ENCODE results near the gene ADCY5.

Gene ADCY5

GRCh38 chr3:123431007-123431657 lies 17.8 kb downstream of the ADCY5 start:
- H2BK5ac ChIP-seq (ENCODE audit: low read length): no peak overlapping the region

GRCh38 chr3:123430266-123430665 lies 18.6 kb downstream of the ADCY5 start:
- no peak overlapping the region for H3K23ac ChIP-seq (ENCODE audit: low read length)
- no peak overlapping the region for H3K56ac ChIP-seq (ENCODE audit: low read length)
- H3K27me3 ChIP-seq (ENCODE audit: insufficient read depth, low read length, poor library complexity): no peaks in the 10 kb centered on the region
- H3K36me3 ChIP-seq (ENCODE audit: control insufficient read depth, insufficient read depth, low read length): no peaks in the 10 kb centered on the region
- no peak overlapping the region for H2BK120ac ChIP-seq (ENCODE audit: low read depth, low read length)
- H4K5ac ChIP-seq (ENCODE audit: low read length): no peak overlapping the region
- no peak for DNase-seq
- H3K79me1 ChIP-seq (ENCODE audit: low read length): no peaks in the 10 kb centered on the region
- no peak overlapping the region for H3K4me3 ChIP-seq (ENCODE audit: low read length)
- H2BK15ac ChIP-seq (replicated peaks; ENCODE audit: low read depth): no peak overlapping the region
- H3K79me2 ChIP-seq (ENCODE audit: control insufficient read depth, insufficient read depth, low read length): no peaks in the 10 kb centered on the region
- H2AK5ac ChIP-seq (ENCODE audit: low read length): no peak overlapping the region
- H3K27ac ChIP-seq (ENCODE audit: low read depth, low read length): no peak overlapping the region
- no peak overlapping the region for H3K9ac ChIP-seq (ENCODE audit: low read length)
- no peak overlapping the region for H3K4ac ChIP-seq (ENCODE audit: low read depth, low read length)
- H3K4me2 ChIP-seq (ENCODE audit: low read length): no peak overlapping the region
- H3K4me1 ChIP-seq (ENCODE audit: control insufficient read depth, low read depth, low read length): no peaks in the 10 kb centered on the region
- H4K8ac ChIP-seq (ENCODE audit: low read depth, low read length): no peak overlapping the region
- H2BK5ac ChIP-seq (ENCODE audit: low read length): no peak overlapping the region
- no CpG with 5 or more reads among the region's 11 CpGs for WGBS (ENCODE audit: extremely low coverage, insufficient coverage, low lambda C conversion rate)
- H3K18ac ChIP-seq (ENCODE audit: low read length): no peak overlapping the region

More at GRCh38 chr3:123431007-123431657, 17.8 kb downstream of the ADCY5 start:
- H3K4ac ChIP-seq (ENCODE audit: low read depth, low read length): no peak overlapping the region
- H3K79me2 ChIP-seq (ENCODE audit: control insufficient read depth, insufficient read depth, low read length): no peaks in the 10 kb centered on the region
- H4K8ac ChIP-seq (ENCODE audit: low read depth, low read length): no peak overlapping the region
- no peak overlapping the region for H3K4me2 ChIP-seq (ENCODE audit: low read length)
- H4K5ac ChIP-seq (ENCODE audit: low read length): no peak overlapping the region
- H3K4me1 ChIP-seq (ENCODE audit: control insufficient read depth, low read depth, low read length): no peaks in the 10 kb centered on the region
- H3K56ac ChIP-seq (ENCODE audit: low read length): no peak overlapping the region
- H3K4me3 ChIP-seq (ENCODE audit: low read length): no peak overlapping the region
- H3K18ac ChIP-seq (ENCODE audit: low read length): no peak overlapping the region
- no peak overlapping the region for H3K23ac ChIP-seq (ENCODE audit: low read length)
- no peaks in the 10 kb centered on the region for H3K79me1 ChIP-seq (ENCODE audit: low read length)
- no peaks in the 10 kb centered on the region for H3K36me3 ChIP-seq (ENCODE audit: control insufficient read depth, insufficient read depth, low read length)
- no peak overlapping the region for H2BK15ac ChIP-seq (replicated peaks; ENCODE audit: low read depth)
- H2BK120ac ChIP-seq (ENCODE audit: low read depth, low read length): no peak overlapping the region
- DNase-seq: no peak
- no peak overlapping the region for H3K27ac ChIP-seq (ENCODE audit: low read depth, low read length)
- no peaks in the 10 kb centered on the region for H3K27me3 ChIP-seq (ENCODE audit: insufficient read depth, low read length, poor library complexity)
- H3K9ac ChIP-seq (ENCODE audit: low read length): no peak overlapping the region
- H2AK5ac ChIP-seq (ENCODE audit: low read length): no peak overlapping the region
- WGBS (ENCODE audit: extremely low coverage, insufficient coverage, low lambda C conversion rate): no CpG with 5 or more reads among the region's 5 CpGs

GRCh38 chr3:123429362-123430125 lies 19.3 kb downstream of the ADCY5 start:
- Histone ChIP-seq H3K23ac (ENCODE audit: low read length) (no peak overlapping the region), H3K36me3 (ENCODE audit: control insufficient read depth, insufficient read depth, low read length) (no peaks in the 10 kb centered on the region), H3K4ac (ENCODE audit: low read depth, low read length) (no peak overlapping the region), H2BK15ac (replicated peaks; ENCODE audit: low read depth) (no peak overlapping the region), H3K4me2 (ENCODE audit: low read length) (no peak overlapping the region), H3K9ac (ENCODE audit: low read length) (no peak overlapping the region), H3K56ac (ENCODE audit: low read length) (no peak overlapping the region), H2BK5ac (ENCODE audit: low read length) (no peak overlapping the region), H4K5ac (ENCODE audit: low read length) (no peak overlapping the region), H3K18ac (ENCODE audit: low read length) (no peak overlapping the region), H4K8ac (ENCODE audit: low read depth, low read length) (no peak overlapping the region), H3K27ac (ENCODE audit: low read depth, low read length) (no peak overlapping the region), H3K4me3 (ENCODE audit: low read length) (no peak overlapping the region), H3K79me1 (ENCODE audit: low read length) (no peaks in the 10 kb centered on the region), H2AK5ac (ENCODE audit: low read length) (no peak overlapping the region), H2BK120ac (ENCODE audit: low read depth, low read length) (no peak overlapping the region), H3K27me3 (ENCODE audit: insufficient read depth, low read length, poor library complexity) (no peaks in the 10 kb centered on the region), H3K4me1 (ENCODE audit: control insufficient read depth, low read depth, low read length) (no peaks in the 10 kb centered on the region), H3K79me2 (ENCODE audit: control insufficient read depth, insufficient read depth, low read length) (no peaks in the 10 kb centered on the region)
- DNase-seq: no peak
- WGBS (ENCODE audit: extremely low coverage, insufficient coverage, low lambda C conversion rate): no CpG with 5 or more reads among the region's 10 CpGs

- no peak overlapping the region for H2AK5ac ChIP-seq (ENCODE audit: low read length)
- H3K18ac ChIP-seq (ENCODE audit: low read length): no peak overlapping the region
- no peaks in the 10 kb centered on the region for H3K27me3 ChIP-seq (ENCODE audit: insufficient read depth, low read length, poor library complexity)
- no peak overlapping the region for H4K5ac ChIP-seq (ENCODE audit: low read length)
- no peak overlapping the region for H3K4me3 ChIP-seq (ENCODE audit: low read length)
- no peak overlapping the region for H3K4ac ChIP-seq (ENCODE audit: low read depth, low read length)
- H2BK5ac ChIP-seq (ENCODE audit: low read length): no peak overlapping the region
- H3K56ac ChIP-seq (ENCODE audit: low read length): no peak overlapping the region
- no peak overlapping the region for H4K8ac ChIP-seq (ENCODE audit: low read depth, low read length)
- no peak overlapping the region for H3K27ac ChIP-seq (ENCODE audit: low read depth, low read length)
- no peak for DNase-seq
- H3K4me1 ChIP-seq (ENCODE audit: control insufficient read depth, low read depth, low read length): no peaks in the 10 kb centered on the region
- no peaks in the 10 kb centered on the region for H3K79me1 ChIP-seq (ENCODE audit: low read length)
- H3K36me3 ChIP-seq (ENCODE audit: control insufficient read depth, insufficient read depth, low read length): no peaks in the 10 kb centered on the region
- H3K9ac ChIP-seq (ENCODE audit: low read length): no peak overlapping the region
- no peak overlapping the region for H3K4me2 ChIP-seq (ENCODE audit: low read length)
- H3K23ac ChIP-seq (ENCODE audit: low read length): no peak overlapping the region
- no CpG with 5 or more reads among the region's 8 CpGs for WGBS (ENCODE audit: extremely low coverage, insufficient coverage, low lambda C conversion rate)
- H3K79me2 ChIP-seq (ENCODE audit: control insufficient read depth, insufficient read depth, low read length): no peaks in the 10 kb centered on the region
- H2BK15ac ChIP-seq (replicated peaks; ENCODE audit: low read depth): no peak overlapping the region
- H2BK120ac ChIP-seq (ENCODE audit: low read depth, low read length): no peak overlapping the region
These were observed 23.7 kb downstream of the ADCY5 start for GRCh38 chr3:123424999-123425712.

GRCh38 chr3:123424321-123424998 lies 24.4 kb downstream of the ADCY5 start:
- no peak for DNase-seq
- Histone ChIP-seq H3K4ac (ENCODE audit: low read depth, low read length) (no peak overlapping the region), H3K9ac (ENCODE audit: low read length) (no peak overlapping the region), H3K18ac (ENCODE audit: low read length) (no peak overlapping the region), H3K4me3 (ENCODE audit: low read length) (no peak overlapping the region), H3K79me2 (ENCODE audit: control insufficient read depth, insufficient read depth, low read length) (no peaks in the 10 kb centered on the region), H2BK120ac (ENCODE audit: low read depth, low read length) (no peak overlapping the region), H3K27me3 (ENCODE audit: insufficient read depth, low read length, poor library complexity) (no peaks in the 10 kb centered on the region), H4K8ac (ENCODE audit: low read depth, low read length) (no peak overlapping the region), H3K56ac (ENCODE audit: low read length) (no peak overlapping the region), H3K36me3 (ENCODE audit: control insufficient read depth, insufficient read depth, low read length) (no peaks in the 10 kb centered on the region), H2AK5ac (ENCODE audit: low read length) (no peak overlapping the region), H3K79me1 (ENCODE audit: low read length) (no peaks in the 10 kb centered on the region), H3K27ac (ENCODE audit: low read depth, low read length) (no peak overlapping the region), H4K5ac (ENCODE audit: low read length) (no peak overlapping the region), H2BK5ac (ENCODE audit: low read length) (no peak overlapping the region), H2BK15ac (replicated peaks; ENCODE audit: low read depth) (no peak overlapping the region), H3K4me1 (ENCODE audit: control insufficient read depth, low read depth, low read length) (no peaks in the 10 kb centered on the region), H3K23ac (ENCODE audit: low read length) (no peak overlapping the region), H3K4me2 (ENCODE audit: low read length) (no peak overlapping the region)
- no CpG with 5 or more reads among the region's 13 CpGs for WGBS (ENCODE audit: extremely low coverage, insufficient coverage, low lambda C conversion rate)
